Gastroesophageal sphincter (tissue), 4 donors: ENCODE data around the gene TFPI2. TPM values are rescaled to one million over a fixed set of nuclear protein-coding genes. Genes with fewer than 3 reads are reported as not detected.
"Not testable (repeated sequence)": the region's sequence is repeated elsewhere in the genome, so short reads cannot be mapped to it uniquely, and the experiment has no call there.

Experiments
- ATAC-seq: fragments of 150-250 bp; one replicate; pipeline ENCODE4 v1.9.1; 2016; ENCODE audit warnings: mild to moderate bottlenecking, moderate library complexity
- H3K27ac ChIP-seq, 4 donors: fragments of 200-600 bp; sonication (generic) in 3 of 4; 1 replicate in 3 of 4; 2 replicates in 1 of 4; pipeline ENCODE4 v1.5.1; 2016 to 2019
- H3K27me3 ChIP-seq: fragments of 200-600 bp; sonication (generic); one replicate; pipeline ENCODE4 v1.5.1; 2019
- H3K36me3 ChIP-seq, 2 donors: fragments of 200-600 bp; sonication (generic); one replicate each; pipeline ENCODE4 v1.5.1; 2019; ENCODE audit warnings: control low read depth in 1 of 2
- H3K4me1 ChIP-seq, 3 donors: fragments of 200-600 bp; sonication (generic); 1 replicate in 2 of 3; 2 replicates in 1 of 3; pipeline ENCODE4 v1.5.1; 2016 to 2019; ENCODE audit warnings: control low read depth in 2 of 3
- H3K4me3 ChIP-seq, 2 donors: fragments of 200-600 bp; sonication (generic); one replicate each; pipeline ENCODE4 v1.5.1; 2019; ENCODE audit warnings: mild to moderate bottlenecking in 1 of 2, moderate library complexity in 1 of 2
- H3K9me3 ChIP-seq, 3 donors: fragments of 200-600 bp; sonication (generic); one replicate each; pipeline ENCODE4 v1.5.1; 2017 to 2019; ENCODE audit warnings: control low read depth in 2 of 3
- EP300 ChIP-seq: sonication (generic); formaldehyde crosslinking; IDR thresholded peaks from one replicate; pipeline ENCODE4 v1.6.1; 2017; ENCODE audit warnings: antibody characterized with exemption, mild to moderate bottlenecking
- POLR2A ChIP-seq, 2 donors: fragments of 450-650 bp; IDR thresholded peaks; one replicate each; pipeline ENCODE4 v1.6.1; 2017; ENCODE audit warnings: antibody characterized with exemption in 2 of 2, mild to moderate bottlenecking in 2 of 2, moderate library complexity in 1 of 2
- POLR2AphosphoS5 ChIP-seq: sonication (generic); formaldehyde crosslinking; IDR thresholded peaks from one replicate; pipeline ENCODE4 v1.6.1; 2017; ENCODE audit warnings: antibody characterized with exemption
- WGBS, 2 donors: methylation state at CpG; one replicate each; pipeline ENCODE4 v1.1.5; 2018; ENCODE audit warnings: low coverage in 1 of 2; 5-methylcytosine and 5-hydroxymethylcytosine counted together
- total RNA-seq, 4 donors: library from RNA; depleted of rRNA; stranded (reverse); fragments of >200 nt; gene quantifications; one replicate each; pipeline ENCODE4 v1.1.0, GENCODE V29; 2016
- TF ChIP-seq, protein P1 (sequence below), 4 experiments: fragments of 200-600 bp in 2 of 4; fragments of 450-650 bp in 2 of 4; sonication (generic) in 1 of 4; IDR thresholded peaks; one replicate each; pipeline ENCODE4 v1.5.1; 2017 to 2019; ENCODE audit warnings: antibody characterized with exemption in 4 of 4, mild to moderate bottlenecking in 2 of 4, moderate library complexity in 2 of 4

Gene TFPI2
- total RNA-seq, 4 donors from 2014 or later, result 0.85 to 40.1 (median 5.6) TPM

DNA sequence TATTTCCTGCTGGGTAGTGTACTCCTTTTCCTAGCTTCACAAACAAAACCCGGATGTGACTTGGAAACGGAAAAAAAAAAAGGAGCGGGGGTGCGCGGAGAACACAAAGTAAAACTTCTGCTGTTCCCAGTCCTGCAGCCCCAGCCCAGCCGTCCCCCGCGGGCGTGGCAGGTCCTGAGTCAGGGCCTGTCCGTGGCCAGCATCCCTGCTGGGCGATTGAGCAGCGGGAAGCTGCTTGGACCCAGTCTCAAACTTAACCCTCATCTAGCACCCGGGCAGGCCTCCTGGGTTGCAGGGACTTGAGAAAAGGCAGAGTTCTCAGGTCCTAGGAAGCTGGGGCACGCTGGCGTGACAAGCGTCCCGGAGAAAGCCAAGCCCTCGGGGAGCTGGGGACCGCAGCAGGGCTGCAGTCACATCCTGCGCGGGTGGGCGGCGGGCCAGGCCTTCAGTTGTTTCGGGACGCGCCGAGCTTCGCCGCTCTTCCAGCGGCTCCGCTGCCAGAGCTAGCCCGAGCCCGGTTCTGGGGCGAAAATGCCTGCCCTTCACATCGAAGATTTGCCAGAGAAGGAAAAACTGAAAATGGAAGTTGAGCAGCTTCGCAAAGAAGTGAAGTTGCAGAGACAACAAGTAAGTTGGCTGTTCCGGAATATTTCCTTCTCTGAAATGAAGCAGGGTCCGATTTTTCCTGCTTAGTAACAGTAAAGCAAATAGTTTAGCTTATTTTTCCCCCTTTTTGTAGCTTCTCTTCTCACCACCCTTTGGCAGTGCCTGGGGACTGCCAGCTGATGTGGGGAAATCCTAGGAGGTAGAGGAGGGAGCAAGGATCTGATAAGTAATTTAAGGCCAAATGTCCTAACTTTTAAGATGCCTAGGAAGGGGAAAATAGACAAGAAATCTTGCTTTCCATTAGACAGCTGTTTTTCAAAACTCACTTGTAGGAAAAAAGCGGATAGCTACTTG, 31.3 kb upstream of the TFPI2 start, which contains the start of gene GNG11:
TSS of gene GNG11 (plus strand) at position 129 of the 960 bp plus-strand sequence. CDS start at position 532, 403 bp downstream.
- Histone ChIP-seq H3K4me3 (peak within 1 kb of the TSS; percentile 69 to 74), H3K36me3 (peaks cover 0 to 8% of the 10 kb centered on the region in 2 donors), H3K27me3 (no peaks in the 10 kb centered on the region), H3K9me3 (no peaks in the 10 kb centered on the region), H3K27ac (peak within 1 kb of the TSS; percentile 80 to 92 (median 89)), H3K4me1 (peaks cover 0 to 58% (median 0%) of the 10 kb centered on the region in 3 donors)
- peak; percentile 88 for ATAC-seq
- TF ChIP-seq POLR2A (IDR thresholded peaks at IDR 0.05) (peak; percentile 28 to 33), POLR2AphosphoS5 (peak; percentile 57)
- TF ChIP-seq, protein P1, sequence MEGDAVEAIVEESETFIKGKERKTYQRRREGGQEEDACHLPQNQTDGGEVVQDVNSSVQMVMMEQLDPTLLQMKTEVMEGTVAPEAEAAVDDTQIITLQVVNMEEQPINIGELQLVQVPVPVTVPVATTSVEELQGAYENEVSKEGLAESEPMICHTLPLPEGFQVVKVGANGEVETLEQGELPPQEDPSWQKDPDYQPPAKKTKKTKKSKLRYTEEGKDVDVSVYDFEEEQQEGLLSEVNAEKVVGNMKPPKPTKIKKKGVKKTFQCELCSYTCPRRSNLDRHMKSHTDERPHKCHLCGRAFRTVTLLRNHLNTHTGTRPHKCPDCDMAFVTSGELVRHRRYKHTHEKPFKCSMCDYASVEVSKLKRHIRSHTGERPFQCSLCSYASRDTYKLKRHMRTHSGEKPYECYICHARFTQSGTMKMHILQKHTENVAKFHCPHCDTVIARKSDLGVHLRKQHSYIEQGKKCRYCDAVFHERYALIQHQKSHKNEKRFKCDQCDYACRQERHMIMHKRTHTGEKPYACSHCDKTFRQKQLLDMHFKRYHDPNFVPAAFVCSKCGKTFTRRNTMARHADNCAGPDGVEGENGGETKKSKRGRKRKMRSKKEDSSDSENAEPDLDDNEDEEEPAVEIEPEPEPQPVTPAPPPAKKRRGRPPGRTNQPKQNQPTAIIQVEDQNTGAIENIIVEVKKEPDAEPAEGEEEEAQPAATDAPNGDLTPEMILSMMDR (IDR thresholded peaks at IDR 0.05), result no peak
- 2% methylated on average over 14 to 16 of the region's 39 CpGs for WGBS, 2 donors

DNA sequence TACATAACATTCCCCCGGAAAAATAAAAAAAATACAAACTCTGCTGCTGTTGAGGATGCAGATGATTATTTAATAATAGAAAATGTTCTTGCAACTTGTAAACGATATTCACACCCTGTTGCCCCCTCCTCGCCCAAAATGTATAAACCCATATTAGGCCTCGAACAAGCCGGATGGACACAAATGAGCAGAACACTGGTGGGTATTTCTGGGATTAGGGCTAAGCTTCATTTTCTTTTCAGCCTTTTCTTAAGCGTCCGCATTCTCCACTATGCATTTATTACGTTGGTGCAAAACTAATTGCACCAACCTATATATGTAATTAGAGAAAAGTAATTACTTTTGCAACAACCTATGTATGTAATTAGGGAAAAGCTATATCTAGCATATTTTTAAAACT, 30.6 kb upstream of the TFPI2 start:
- TF ChIP-seq EP300, result no peak
- no peak for TF ChIP-seq POLR2AphosphoS5
- no peak for TF ChIP-seq POLR2A (IDR thresholded peaks at IDR 0.05)
- TF ChIP-seq, protein P1 (IDR thresholded peaks at IDR 0.05), result no peak
- Histone ChIP-seq H3K27ac (peak overlapping the region; percentile 80 to 92 (median 89)), H3K4me1 (peaks cover 0 to 52% (median 0%) of the 10 kb centered on the region in 3 donors), H3K4me3 (peak overlapping the region; percentile 69 to 74), H3K27me3 (no peaks in the 10 kb centered on the region), H3K36me3 (peaks cover 0 to under 1% of the 10 kb centered on the region in 2 donors), H3K9me3 (no peaks in the 10 kb centered on the region)
- no peak for ATAC-seq
- WGBS, 2 donors, result 25 to 26% methylated on average over 8 of the region's 8 CpGs

DNA sequence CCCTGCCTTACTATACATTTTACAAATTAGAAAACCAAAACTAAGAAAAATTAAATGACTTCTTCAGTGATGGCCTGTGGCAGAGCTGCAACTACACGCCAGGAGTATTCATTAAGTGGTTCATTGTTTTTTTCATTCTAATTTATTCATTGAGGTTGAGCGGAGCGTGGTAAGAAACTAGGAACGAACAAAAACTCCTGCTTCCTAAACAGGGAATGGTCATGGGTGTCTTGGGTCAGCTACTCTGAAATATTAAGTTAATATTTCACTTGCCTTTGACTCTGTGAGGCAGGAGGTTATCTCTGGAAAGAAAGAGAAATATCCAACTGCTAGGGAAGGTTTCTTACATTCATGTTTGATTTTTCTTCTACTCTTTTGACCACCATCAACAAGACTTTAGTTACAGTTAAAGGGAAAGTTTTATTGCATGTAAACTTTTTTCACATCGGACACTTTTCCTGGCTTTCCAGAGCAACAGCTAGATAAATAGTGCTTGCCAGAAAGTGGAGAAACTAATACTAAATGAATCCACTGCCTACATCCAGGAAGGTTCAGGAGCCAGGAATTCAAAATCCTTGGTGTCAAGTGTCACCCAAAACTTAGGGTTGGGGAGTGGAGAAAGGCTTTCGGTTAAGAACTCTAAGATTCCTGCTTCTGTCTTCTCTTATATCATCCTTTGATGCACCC, 30.1 kb upstream of the TFPI2 start:
- H3K4me1 ChIP-seq, result peaks cover 0 to 50% (median 0%) of the 10 kb centered on the region in 3 donors
- WGBS, 2 donors, result 40 to 46% methylated on average over 6 of the region's 6 CpGs
- TF ChIP-seq POLR2A (IDR thresholded peaks at IDR 0.05) (no peak), EP300 (no peak), POLR2AphosphoS5 (no peak)
- TF ChIP-seq, protein P1 (IDR thresholded peaks at IDR 0.05), result no peak
- H3K36me3 ChIP-seq, result no peaks in the 10 kb centered on the region
- H3K4me3 ChIP-seq, result peak overlapping the region; percentile 69 to 74
- no peaks in the 10 kb centered on the region for H3K9me3 ChIP-seq
- no peak for ATAC-seq
- no peaks in the 10 kb centered on the region for H3K27me3 ChIP-seq
- peak overlapping the region; percentile 80 to 92 (median 89) for H3K27ac ChIP-seq

DNA sequence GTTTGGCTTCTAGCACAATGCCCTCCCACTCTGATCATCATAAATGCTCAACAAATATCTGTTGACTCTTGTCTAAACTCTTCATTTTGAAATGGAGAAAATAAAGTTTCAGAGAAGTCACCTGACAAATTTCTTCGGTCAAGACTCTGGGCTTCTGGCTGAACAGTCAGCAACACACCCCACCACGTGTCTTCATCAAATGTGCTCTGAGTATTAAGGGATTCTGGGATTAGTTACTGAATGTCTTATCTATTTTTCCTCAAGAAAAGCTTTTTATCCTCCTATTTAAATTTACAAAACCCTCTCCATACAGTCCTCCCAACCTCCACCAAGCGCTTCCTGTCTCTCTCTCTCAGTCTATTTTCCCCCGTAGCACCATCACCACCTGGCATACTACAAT, 25.8 kb upstream of the TFPI2 start:
- H3K4me3 ChIP-seq, H3K36me3 ChIP-seq, H3K9me3 ChIP-seq, H3K27me3 ChIP-seq, ATAC-seq: not testable (repeated sequence)
- 82 to 84% methylated on average over 4 of the region's 4 CpGs for WGBS, 2 donors
- Histone ChIP-seq H3K4me1 (peaks cover 0 to 33% (median 4%) of the 10 kb centered on the region in 3 donors), H3K27ac (peak overlapping the region in 2 of 4 donors; percentile 35 to 67)

DNA sequence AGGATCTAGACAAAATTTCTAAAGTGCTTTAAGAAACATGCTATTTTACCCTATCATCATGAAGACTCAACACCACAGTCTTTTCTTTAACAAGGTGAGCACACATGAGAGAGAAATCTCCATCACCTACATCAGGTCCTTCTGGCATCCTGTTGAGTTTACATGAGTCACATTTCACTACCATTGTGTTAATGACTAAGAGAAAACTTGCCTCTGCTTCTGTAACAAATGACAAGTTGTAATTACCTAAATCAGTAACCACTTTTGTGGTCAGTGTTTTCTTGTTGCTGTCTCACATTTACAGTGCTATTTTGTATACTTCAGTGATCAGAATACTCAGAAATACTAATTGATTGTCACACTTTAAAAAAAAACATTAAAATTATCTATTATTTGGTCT, 25.3 kb upstream of the TFPI2 start:
- not testable (repeated sequence) for H3K9me3 ChIP-seq, H3K36me3 ChIP-seq, ATAC-seq, H3K27me3 ChIP-seq, H3K4me3 ChIP-seq
- H3K27ac ChIP-seq, result peak overlapping the region in 2 of 4 donors; percentile 35 to 67
- H3K4me1 ChIP-seq, result peaks cover 0 to 31% (median 4%) of the 10 kb centered on the region in 3 donors

DNA sequence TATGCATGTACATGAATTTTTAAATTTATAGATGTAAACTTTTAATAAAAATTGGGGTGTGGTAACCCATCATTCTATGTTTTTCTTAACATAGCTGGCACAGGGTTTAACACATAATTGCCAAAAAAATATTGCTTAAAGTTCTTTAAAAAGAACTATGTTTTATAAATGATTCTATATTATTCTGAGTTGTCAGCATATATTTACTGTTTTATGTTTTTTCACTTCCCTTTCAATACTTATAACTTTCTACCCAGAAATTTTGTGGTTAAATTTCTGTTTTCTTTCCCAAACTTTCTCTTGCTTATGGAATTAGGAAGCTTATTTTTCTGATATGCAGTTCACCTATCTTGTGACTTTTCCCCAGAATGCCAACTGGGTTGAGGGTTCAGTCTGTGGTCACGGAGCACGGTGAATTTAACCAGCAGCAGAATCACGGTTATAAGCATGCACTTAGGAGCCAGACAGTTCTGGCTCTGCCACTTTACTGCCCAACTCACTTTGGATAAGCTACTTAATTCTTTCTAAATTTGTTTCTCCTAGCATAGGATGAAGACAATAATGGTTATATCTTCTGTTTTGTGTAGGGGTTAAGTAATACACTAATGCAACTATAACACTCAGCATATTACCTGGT, 24.8 kb upstream of the TFPI2 start:
- Histone ChIP-seq H3K4me1 (peaks cover 0 to 31% (median 7%) of the 10 kb centered on the region in 3 donors), H3K27ac (peak overlapping the region in 2 of 4 donors; percentile 35 to 67)
- H3K9me3 ChIP-seq, H3K36me3 ChIP-seq, H3K27me3 ChIP-seq, ATAC-seq, H3K4me3 ChIP-seq: not testable (repeated sequence)
- no CpG with 5 or more reads among the region's 3 CpGs for WGBS, 2 donors
